GM20000 (cell line): Measurements from ENCODE around the gene DEDD.

ENCODE experiments used
- DNase-seq: peaks from one replicate; pipeline ENCODE4 v3.0.0; 2012; ENCODE audit warnings: low spot score
- CTCF ChIP-seq: IDR thresholded peaks from 2 replicates; pipeline ENCODE4 v1.5.1; 2012; ENCODE audit warnings: mild to moderate bottlenecking, control low read depth; ENCODE audit errors: extremely low read depth, missing control alignments

The DEDD gene

GRCh38 chr1:161091093-161091492 lies 41.4 kb downstream of the DEDD start:
- DNase-seq, result no peak
- TF ChIP-seq CTCF, result no peak

GRCh38 chr1:161090617-161091016 lies 41.9 kb downstream of the DEDD start:
- TF ChIP-seq CTCF, result no peak
- no peak for DNase-seq

GRCh38 chr1:161089938-161090337 lies 42.5 kb downstream of the DEDD start:
- no peak for TF ChIP-seq CTCF
- no peak for DNase-seq

GRCh38 chr1:161089251-161089924 lies 43.1 kb downstream of the DEDD start, which contains the start of gene NECTIN4:
TSS of gene NECTIN4 (minus strand) at chr1:161089558. CDS start at chr1:161089296, 262 bp downstream.
- no peak for TF ChIP-seq CTCF

GRCh38 chr1:161088587-161089110 lies 43.8 kb downstream of the DEDD start:
- no peak for TF ChIP-seq CTCF
- no peak for DNase-seq

More at GRCh38 chr1:161089251-161089924, 43.1 kb downstream of the DEDD start, which contains the start of gene NECTIN4:
- DNase-seq, result no peak

GRCh38 chr1:161086457-161086856 lies 46.0 kb downstream of the DEDD start:
- DNase-seq, result no peak

GRCh38 chr1:161085165-161085564 lies 47.3 kb downstream of the DEDD start:
- no peak for DNase-seq
- TF ChIP-seq CTCF, result no peak

More at GRCh38 chr1:161086457-161086856, 46.0 kb downstream of the DEDD start:
- TF ChIP-seq CTCF, result no peak
